SK-N-SH (cell line): ENCODE measurements around the gene LGR4. TPM values are rescaled to one million over a fixed set of nuclear protein-coding genes. Genes with fewer than 3 reads are reported as not detected.
"Not testable (repeated sequence)": the region's sequence is repeated elsewhere in the genome, so short reads cannot be mapped to it uniquely, and the experiment has no call there.

Experiments used
- CTCF ChIA-PET: fragments of 300-600, 350-600 bp; formaldehyde crosslinking; extraction: SDS; loops from one replicate; lab custom pipeline; 2021; lab: Yijun Ruan, JAX
- POLR2A ChIA-PET: fragments of 350-600 bp; sonication (Branson Sonifier 250); formaldehyde crosslinking; extraction: SDS; loops from one replicate; lab custom pipeline; 2020; ENCODE audit warnings: antibody characterized with exemption, inconsistent platforms; lab: Yijun Ruan, JAX
- DNase-seq: peaks from one replicate; pipeline ENCODE4 v3.0.0; 2012
- H2AFZ ChIP-seq: fragments of 200-600 bp; sonication (generic); 2 replicates; pipeline ENCODE4 v1.8.1; 2016; ENCODE audit warnings: antibody characterized with exemption, mild to moderate bottlenecking, low read depth
- H3F3A ChIP-seq: fragments of 200-600 bp; sonication (generic); replicated peaks from 2 replicates; pipeline ENCODE3; 2016; ENCODE audit warnings: antibody characterized with exemption, mild to moderate bottlenecking; ENCODE audit not compliant: insufficient read depth
- H3K27ac ChIP-seq, 2 experiments: fragments of 200-500 bp in 1 of 2; fragments of 200-600 bp in 1 of 2; sonication (Bioruptor generic) in 1 of 2; sonication (generic), shearing (Covaris generic) in 1 of 2; 2 replicates each; pipeline versions ENCODE4 v1.5.1 to v1.6.1; 2014 to 2016; ENCODE audit warnings: low read depth in 2 of 2, inconsistent platforms in 1 of 2, low read length in 1 of 2, mild to moderate bottlenecking in 1 of 2, mixed read lengths in 1 of 2
- H3K27me3 ChIP-seq: fragments of 200-600 bp; sonication (generic), shearing (Covaris generic); 2 replicates; pipeline ENCODE4 v1.6.1; 2016; ENCODE audit warnings: mixed run types; ENCODE audit not compliant: insufficient read depth
- H3K36me3 ChIP-seq, 2 experiments: fragments of 200-500 bp in 1 of 2; fragments of 200-600 bp in 1 of 2; sonication (Bioruptor generic) in 1 of 2; sonication (generic) in 1 of 2; replicated peaks in 1 of 2; 2 replicates each; pipeline versions ENCODE3 to v1.5.1; 2014 to 2016; ENCODE audit warnings: low read length in 1 of 2, mild to moderate bottlenecking in 1 of 2; ENCODE audit not compliant: insufficient read depth in 2 of 2, control insufficient read depth in 1 of 2
- H3K4me1 ChIP-seq, 2 experiments: fragments of 200-500 bp in 1 of 2; fragments of 200-600 bp in 1 of 2; sonication (Bioruptor generic) in 1 of 2; sonication (generic), shearing (Covaris generic) in 1 of 2; 2 replicates each; pipeline versions ENCODE4 v1.5.1 to v1.6.1; 2014 to 2016; ENCODE audit warnings: low read depth in 1 of 2, low read length in 1 of 2, mixed run types in 1 of 2; ENCODE audit not compliant: insufficient read depth in 2 of 2, control insufficient read depth in 1 of 2
- H3K4me2 ChIP-seq: fragments of 200-600 bp; sonication (generic), shearing (Covaris generic); 2 replicates; pipeline ENCODE4 v1.6.1; 2017; ENCODE audit warnings: mixed run types
- H3K4me3 ChIP-seq, 2 experiments: fragments of 200-500 bp in 1 of 2; fragments of 200-600 bp in 1 of 2; sonication (Bioruptor generic) in 1 of 2; sonication (generic), shearing (Covaris generic) in 1 of 2; 2 replicates each; pipeline versions ENCODE4 v1.5.1 to v1.8.1; 2014 to 2016; ENCODE audit warnings: low read depth in 2 of 2, inconsistent platforms in 1 of 2, low read length in 1 of 2, mild to moderate bottlenecking in 1 of 2, mixed read lengths in 1 of 2, moderate library complexity in 1 of 2
- H3K79me2 ChIP-seq: fragments of 200-600 bp; sonication (generic); 2 replicates; pipeline ENCODE4 v1.8.1; 2017; ENCODE audit warnings: mild to moderate bottlenecking; ENCODE audit not compliant: insufficient read depth
- H3K9ac ChIP-seq: fragments of 200-600 bp; sonication (generic); 2 replicates; pipeline ENCODE4 v1.6.1; 2017; ENCODE audit warnings: mixed run types
- H3K9me2 ChIP-seq: fragments of 200-600 bp; sonication (generic); 2 replicates; pipeline ENCODE4 v1.6.1; 2017; ENCODE audit warnings: mixed run types
- H3K9me3 ChIP-seq: fragments of 200-600 bp; sonication (generic); 2 replicates; pipeline ENCODE4 v1.6.1; 2017; ENCODE audit warnings: mixed run types, mild to moderate bottlenecking, moderate library complexity
- H4K20me1 ChIP-seq: fragments of 200-600 bp; sonication (generic); 2 replicates; pipeline ENCODE4 v1.6.1; 2017; ENCODE audit warnings: mild to moderate bottlenecking, mixed run types; ENCODE audit not compliant: insufficient read depth
- CHD2 ChIP-seq: fragments of 150-350 bp; IDR thresholded peaks from 2 replicates; pipeline ENCODE4 v1.6.1; 2018; ENCODE audit warnings: low read length; ENCODE audit not compliant: partially characterized antibody
- EP300 ChIP-seq, 2 experiments: IDR thresholded peaks; 2 replicates each; pipeline versions ENCODE4 v1.4.0 to v1.6.1; 2012; ENCODE audit warnings: borderline replicate concordance in 1 of 2, low read depth in 1 of 2, low read length in 1 of 2
- EZH2phosphoT487 ChIP-seq: fragments of 200-600 bp; sonication (generic); IDR thresholded peaks from 2 replicates; pipeline ENCODE4 v1.6.1; 2017; ENCODE audit warnings: low read depth, mixed run types, mild to moderate bottlenecking, antibody characterized with exemption, moderate library complexity, borderline replicate concordance
- FOSL2 ChIP-seq: IDR thresholded peaks from 2 replicates; pipeline ENCODE4 v1.4.0; 2012; ENCODE audit warnings: low read depth, mild to moderate bottlenecking, moderate library complexity, borderline replicate concordance
- FOXJ3 ChIP-seq: sonication (generic); formaldehyde crosslinking; IDR thresholded peaks from 2 replicates; pipeline ENCODE4 v1.5.1; 2020; ENCODE audit warnings: mild to moderate bottlenecking, missing genetic modification reagents
- GABPA ChIP-seq: IDR thresholded peaks from 2 replicates; pipeline ENCODE4 v1.4.0; 2012; ENCODE audit warnings: low read depth, mild to moderate bottlenecking
- GATA2 ChIP-seq: sonication (generic); formaldehyde crosslinking; IDR thresholded peaks from 2 replicates; pipeline ENCODE4 v1.5.0; 2020; ENCODE audit warnings: mild to moderate bottlenecking, missing genetic modification reagents
- IRF3 ChIP-seq: fragments of 150-350 bp; IDR thresholded peaks from 2 replicates; pipeline ENCODE4 v1.6.1; 2016; ENCODE audit warnings: mild to moderate bottlenecking, low read depth, low read length
- MAX ChIP-seq: IDR thresholded peaks from 2 replicates; pipeline ENCODE4 v1.4.0; 2012; ENCODE audit warnings: low read depth
- MXI1 ChIP-seq: IDR thresholded peaks from 2 replicates; pipeline ENCODE4 v1.6.1; 2012; ENCODE audit warnings: mild to moderate bottlenecking, low read depth, low read length, improper control_type of control experiment
- RCOR1 ChIP-seq: fragments of 150-350 bp; IDR thresholded peaks from 2 replicates; pipeline ENCODE4 v1.6.1; 2017; ENCODE audit warnings: antibody characterized with exemption, low read length
- REST ChIP-seq: IDR thresholded peaks from 2 replicates; pipeline ENCODE4 v1.6.1; 2012; ENCODE audit warnings: mild to moderate bottlenecking, low read depth, low read length, moderate library complexity
- RFX5 ChIP-seq: IDR thresholded peaks from 2 replicates; pipeline ENCODE4 v1.6.1; 2012; ENCODE audit warnings: mild to moderate bottlenecking, improper control_type of control experiment, low read length
- RXRA ChIP-seq: IDR thresholded peaks from 2 replicates; pipeline ENCODE4 v1.4.0; 2012; ENCODE audit warnings: low read depth, mild to moderate bottlenecking, borderline replicate concordance
- SMC3 ChIP-seq: IDR thresholded peaks from 2 replicates; pipeline ENCODE4 v1.6.1; 2012; ENCODE audit warnings: low read depth, low read length, improper control_type of control experiment
- TAF1 ChIP-seq: IDR thresholded peaks from 2 replicates; pipeline ENCODE4 v1.6.1; 2012; ENCODE audit warnings: low read depth, mild to moderate bottlenecking, low read length, moderate library complexity, borderline replicate concordance
- TEAD4 ChIP-seq: IDR thresholded peaks from 2 replicates; pipeline ENCODE4 v1.4.0; 2012; ENCODE audit warnings: mild to moderate bottlenecking, borderline replicate concordance; ENCODE audit not compliant: insufficient read depth
- USF1 ChIP-seq: IDR thresholded peaks from 2 replicates; pipeline ENCODE4 v1.4.0; 2012; ENCODE audit warnings: low read depth, borderline replicate concordance
- YY1 ChIP-seq: IDR thresholded peaks from 2 replicates; pipeline ENCODE4 v1.4.0; 2012; ENCODE audit warnings: low read depth, mild to moderate bottlenecking
- ZBTB33 ChIP-seq: IDR thresholded peaks from 2 replicates; pipeline ENCODE4 v1.4.0; 2012; ENCODE audit warnings: low read depth, borderline replicate concordance
- WGBS: methylation state at CpG from one replicate; pipeline ENCODE4 v1.1.6; 2017; ENCODE audit warnings: low lambda C conversion rate; 5-methylcytosine and 5-hydroxymethylcytosine counted together
- polyA plus RNA-seq, 3 experiments: library from polyadenylated mRNA; depleted of rRNA; stranded (reverse); fragments of >200 nt; gene quantifications; 2 replicates each; pipeline ENCODE4 v1.2.3, GENCODE V29; 2012

Gene LGR4
- polyA plus RNA-seq, 1 of the 3 experiments (the other 2 are of a cell fraction), result 2.6 TPM

- H3K4me3 ChIP-seq, result no peak overlapping the region
- H3K27ac ChIP-seq, result no peak overlapping the region
- no peaks in the 10 kb centered on the region for H4K20me1 ChIP-seq
- H3F3A ChIP-seq, result peaks cover 15% of the 10 kb centered on the region
- DNase-seq, result no peak
- no peaks in the 10 kb centered on the region for H3K79me2 ChIP-seq
- H3K9ac ChIP-seq, result no peak overlapping the region
- peaks cover 0 to 4% of the 10 kb centered on the region in 2 experiments for H3K36me3 ChIP-seq
- CTCF ChIA-PET, result interaction anchor here (0.6 to 1.4 kb wide), 2 partner anchors 157 to 551 kb away, joined by 4 to 5 read pairs; no protein-coding TSS in a partner anchor
- no peak overlapping the region for H3K4me2 ChIP-seq
- H3K9me3 ChIP-seq, result no peaks in the 10 kb centered on the region
- TF ChIP-seq RCOR1 (no peak), TAF1 (no peak), YY1 (no peak), EP300 (IDR thresholded peaks at IDR 0.05; ENCODE audit: borderline replicate concordance in 1 of 2, low read depth in 1 of 2, low read length in 1 of 2) (no peak), GABPA (no peak), GATA2 (CRISPR knock-in tag) (no peak), EZH2phosphoT487 (no peak), USF1 (no peak), IRF3 (no peak), TEAD4 (no peak), FOXJ3 (CRISPR knock-in tag) (no peak), RFX5 (no peak), SMC3 (no peak), CHD2 (no peak), MXI1 (no peak), FOSL2 (no peak), RXRA (no peak), ZBTB33 (no peak), REST (no peak), MAX (no peak)
- H2AFZ ChIP-seq, result no peak overlapping the region
- H3K9me2 ChIP-seq, result no peaks in the 10 kb centered on the region
- 94% methylated on average over 5 of the region's 5 CpGs for WGBS
- POLR2A ChIA-PET, result no interaction called here
- H3K4me1 ChIP-seq, result peaks cover 0 to 24% of the 10 kb centered on the region in 2 experiments; a peak in 2 of 4 replicates
- no peaks in the 10 kb centered on the region for H3K27me3 ChIP-seq
Observed at GRCh38 chr11:27328614-27329013, 144.0 kb downstream of the LGR4 start.

- 79% methylated on average over 2 of the region's 2 CpGs for WGBS
- H3K4me2 ChIP-seq, H3F3A ChIP-seq, H2AFZ ChIP-seq, CTCF ChIA-PET, H3K36me3 ChIP-seq, H3K79me2 ChIP-seq, H3K9me3 ChIP-seq, H3K27me3 ChIP-seq, H4K20me1 ChIP-seq, DNase-seq, H3K9me2 ChIP-seq, H3K27ac ChIP-seq, H3K9ac ChIP-seq, H3K4me3 ChIP-seq, POLR2A ChIA-PET: not testable (repeated sequence)
- H3K4me1 ChIP-seq, result peaks cover 0 to 14% of the 10 kb centered on the region in 2 experiments; a peak in 2 of 4 replicates
Observed at GRCh38 chr11:27327064-27327463, 145.5 kb downstream of the LGR4 start.
